Retinal pigment epithelial cell (primary cell): ENCODE measurements around the gene RFX4.
"Not testable (repeated sequence)": the region's sequence is repeated elsewhere in the genome, so short reads cannot be mapped to it uniquely, and the experiment has no call there.

Experiments
- DNase-seq: peaks from one replicate; pipeline ENCODE4 v3.0.0-alpha.2; 2010; ENCODE audit warnings: low read depth
- H3K4me3 ChIP-seq: 2 replicates; pipeline ENCODE4 v1.5.1; 2011; ENCODE audit warnings: mild to moderate bottlenecking, low read length, control low read depth, moderate library complexity
- CTCF ChIP-seq: conservative IDR thresholded peaks from 2 replicates; pipeline ENCODE4 v1.5.1; 2011; ENCODE audit warnings: low read depth, low read length, control low read depth, inconsistent platforms

Gene RFX4

GRCh38 chr12:106687672-106688071 lies 104.9 kb downstream of the RFX4 start:
- no peak for DNase-seq
- no peak overlapping the region for H3K4me3 ChIP-seq
- TF ChIP-seq CTCF: no peak

- no peak for TF ChIP-seq CTCF
- DNase-seq: no peak
These were observed 107.9 kb downstream of the RFX4 start for GRCh38 chr12:106690569-106691305.

GRCh38 chr12:106692033-106692432 lies 109.2 kb downstream of the RFX4 start:
- DNase-seq, H3K4me3 ChIP-seq: not testable (repeated sequence)

More at GRCh38 chr12:106690569-106691305, 107.9 kb downstream of the RFX4 start:
- H3K4me3 ChIP-seq: no peak overlapping the region

DNA sequence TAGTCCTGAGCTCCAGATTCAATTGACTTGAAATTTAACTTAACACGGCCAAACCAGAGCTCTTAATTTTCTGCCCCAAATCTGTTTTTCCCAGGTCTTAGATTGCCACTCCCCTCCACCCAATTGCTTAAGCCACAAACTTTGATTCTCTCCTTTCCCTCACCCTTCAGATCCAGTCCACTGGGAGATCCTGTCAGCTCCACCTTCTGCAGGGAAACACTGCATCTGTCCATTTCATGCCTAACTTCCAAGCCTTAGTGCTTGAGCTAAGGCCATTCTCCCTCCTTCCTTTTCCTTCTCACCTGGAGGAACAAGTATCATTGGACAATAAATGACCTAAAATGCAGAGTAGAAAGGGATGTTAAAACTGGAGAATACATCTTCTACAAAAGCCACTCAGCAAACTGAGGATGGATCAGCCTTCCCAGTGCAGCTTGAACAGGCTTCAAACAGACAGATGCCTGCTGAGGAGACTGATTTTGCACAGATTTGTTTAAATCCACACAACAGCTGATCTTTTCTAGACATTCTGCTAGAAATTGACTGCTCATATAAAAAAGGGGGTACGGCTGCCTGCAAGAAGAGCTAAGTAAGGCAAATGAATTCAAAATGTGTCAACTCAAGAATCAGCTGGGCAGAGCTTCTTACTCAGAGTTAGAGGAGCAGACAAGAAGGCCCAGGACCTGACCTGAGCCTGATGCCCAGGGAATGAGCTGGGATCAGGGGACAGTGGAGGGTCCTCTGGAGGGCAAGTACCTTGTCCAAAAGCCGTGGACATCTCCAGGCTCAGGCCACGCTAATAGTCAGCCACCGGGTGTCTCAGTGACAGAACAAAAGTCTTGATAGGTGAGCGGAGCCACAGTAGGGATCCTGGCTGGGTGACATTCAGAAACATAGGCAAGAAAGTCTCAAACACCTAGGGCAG lies 110.4 kb downstream of the RFX4 start:
- TF ChIP-seq CTCF: no peak
- no peak overlapping the region for H3K4me3 ChIP-seq
- no peak for DNase-seq

DNA sequence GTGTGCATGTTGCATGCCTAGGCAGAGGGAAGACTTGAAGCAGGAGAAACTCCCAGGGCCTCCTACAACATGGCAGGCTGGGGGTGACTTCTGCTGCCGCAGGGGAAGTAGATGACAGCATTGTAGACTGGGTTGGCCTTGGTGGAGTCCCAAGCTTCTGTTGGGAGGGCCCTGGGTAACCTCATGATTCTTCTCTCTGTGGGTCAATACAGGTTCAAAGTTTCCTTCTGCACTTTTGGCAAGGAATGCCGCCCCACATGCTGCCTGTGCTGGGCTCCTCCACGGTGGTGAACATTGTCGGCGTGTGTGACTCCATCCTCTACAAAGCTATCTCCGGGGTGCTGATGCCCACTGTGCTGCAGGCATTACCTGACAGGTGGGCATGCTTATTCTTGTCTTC lies 113.3 kb downstream of the RFX4 start:
- no peak for DNase-seq
- TF ChIP-seq CTCF: no peak

GRCh38 chr12:106696681-106697417 lies 114.0 kb downstream of the RFX4 start:
- H3K4me3 ChIP-seq: no peak overlapping the region
- DNase-seq: no peak
- TF ChIP-seq CTCF: no peak

More for the DNA sequence above, 113.3 kb downstream of the RFX4 start:
- no peak overlapping the region for H3K4me3 ChIP-seq

DNA sequence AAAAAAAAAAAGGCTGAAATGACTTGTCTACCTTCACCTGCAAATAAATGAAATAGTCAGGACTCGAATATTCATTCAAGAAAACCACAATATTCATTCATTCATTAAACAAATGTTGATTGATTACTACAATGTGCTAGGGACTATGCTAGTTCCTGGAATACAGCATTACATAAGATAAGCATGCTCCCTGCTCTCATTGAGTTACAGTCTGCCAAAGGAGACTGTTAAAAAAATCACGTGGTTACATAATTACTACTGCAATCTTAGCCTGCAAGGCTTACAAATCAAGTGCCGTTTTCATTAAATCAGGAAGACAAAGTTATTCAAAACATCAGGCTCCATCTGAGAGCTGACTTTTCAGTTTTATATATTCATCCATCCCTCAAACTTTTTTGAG lies 121.3 kb downstream of the RFX4 start:
- no peak overlapping the region for H3K4me3 ChIP-seq
- no peak for DNase-seq
- TF ChIP-seq CTCF: no peak
